HUES48 (cell line): ENCODE data around the gene COTL1.

Source experiments
- H3K27ac ChIP-seq: one replicate; pipeline ENCODE4 v1.7.0; 2013; ENCODE audit warnings: low read depth, low read length, inconsistent platforms
- H3K27me3 ChIP-seq: 2 replicates; pipeline ENCODE4 v1.6.1; 2013; ENCODE audit warnings: mild to moderate bottlenecking, low read length; ENCODE audit not compliant: control insufficient read depth, insufficient read depth
- H3K36me3 ChIP-seq: 2 replicates; pipeline ENCODE4 v1.6.1; 2013; ENCODE audit warnings: low read length; ENCODE audit not compliant: control insufficient read depth, insufficient read depth
- H3K4me1 ChIP-seq: 2 replicates; pipeline ENCODE4 v1.6.1; 2013; ENCODE audit warnings: mild to moderate bottlenecking, low read length; ENCODE audit not compliant: control insufficient read depth, insufficient read depth
- H3K4me3 ChIP-seq: 2 replicates; pipeline ENCODE4 v1.5.1; 2013; ENCODE audit warnings: mild to moderate bottlenecking, low read depth, low read length
- H3K9ac ChIP-seq: 2 replicates; pipeline ENCODE4 v1.6.1; 2013; ENCODE audit warnings: mild to moderate bottlenecking, low read depth, low read length, moderate library complexity
- H3K9me3 ChIP-seq: 2 replicates; pipeline ENCODE4 v1.6.1; 2013; ENCODE audit warnings: low read length; ENCODE audit not compliant: control insufficient read depth, insufficient read depth

COTL1 gene

DNA sequence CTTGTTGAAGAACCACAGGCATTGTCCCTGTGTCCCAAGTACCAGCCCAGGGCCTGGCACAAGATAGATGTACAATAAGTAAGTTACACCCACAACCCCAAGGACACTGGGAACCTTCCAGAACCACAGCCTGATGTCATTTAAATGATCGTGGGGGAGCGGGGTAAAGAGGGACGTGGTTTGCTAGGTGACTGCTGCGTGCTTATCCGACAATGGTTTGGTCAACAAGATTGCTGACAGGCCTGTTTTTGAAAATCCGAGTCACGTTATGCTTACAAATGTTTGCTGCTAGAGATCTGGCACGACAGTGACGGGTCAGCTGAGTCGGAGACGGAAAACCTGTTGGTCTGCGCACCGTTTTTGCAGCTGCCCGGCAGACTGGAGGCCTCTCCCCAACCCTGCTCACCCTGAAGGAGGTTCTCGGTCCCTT, 22.8 kb downstream of the COTL1 start:
- Histone ChIP-seq H3K4me1 (peaks cover 24% of the 10 kb centered on the region), H3K4me3 (no peak overlapping the region), H3K9ac (no peak overlapping the region), H3K27me3 (no peaks in the 10 kb centered on the region), H3K9me3 (no peaks in the 10 kb centered on the region), H3K36me3 (peaks cover 1% of the 10 kb centered on the region; the same call in 1 of the 2 replicates), H3K27ac (no peak overlapping the region)

GRCh38 chr16:84594725-84595038, 23.2 kb downstream of the COTL1 start:
- H3K27me3 ChIP-seq: no peaks in the 10 kb centered on the region
- no peak overlapping the region for H3K9ac ChIP-seq
- no peak overlapping the region for H3K4me3 ChIP-seq
- no peaks in the 10 kb centered on the region for H3K9me3 ChIP-seq
- H3K36me3 ChIP-seq: peaks cover 5% of the 10 kb centered on the region; the same call in 1 of the 2 replicates
- H3K27ac ChIP-seq: no peak overlapping the region
- H3K4me1 ChIP-seq: peaks cover 20% of the 10 kb centered on the region

GRCh38 chr16:84593825-84594724, 23.8 kb downstream of the COTL1 start:
- Histone ChIP-seq H3K27ac (no peak overlapping the region), H3K9ac (no peak overlapping the region), H3K9me3 (no peaks in the 10 kb centered on the region), H3K4me3 (no peak overlapping the region), H3K36me3 (peaks cover 11% of the 10 kb centered on the region), H3K4me1 (peaks cover 14% of the 10 kb centered on the region), H3K27me3 (no peaks in the 10 kb centered on the region)

DNA sequence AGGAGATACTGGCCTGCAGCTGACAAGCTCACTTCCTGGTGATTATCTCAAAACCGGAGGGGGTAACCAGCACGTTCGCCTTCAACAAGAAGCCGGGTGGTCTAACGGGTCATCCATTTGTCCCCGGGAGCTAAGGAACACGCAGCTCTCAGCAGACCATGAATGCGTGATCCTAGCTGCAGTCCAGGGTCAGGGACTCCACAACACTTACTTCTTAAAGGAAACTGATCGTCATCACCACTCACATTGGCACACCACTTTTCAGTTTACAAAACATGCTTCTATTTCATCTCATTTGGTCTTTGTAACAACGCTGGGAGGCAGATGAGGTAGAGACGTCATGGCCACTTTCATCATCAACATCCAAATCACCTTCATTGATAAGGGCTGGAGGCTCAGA, 25.2 kb downstream of the COTL1 start:
- peaks cover 7% of the 10 kb centered on the region for H3K4me1 ChIP-seq
- H3K4me3 ChIP-seq: no peak overlapping the region
- H3K9me3 ChIP-seq: no peaks in the 10 kb centered on the region
- no peaks in the 10 kb centered on the region for H3K27me3 ChIP-seq
- peaks cover 12% of the 10 kb centered on the region for H3K36me3 ChIP-seq
- no peak overlapping the region for H3K9ac ChIP-seq
- no peak overlapping the region for H3K27ac ChIP-seq

DNA sequence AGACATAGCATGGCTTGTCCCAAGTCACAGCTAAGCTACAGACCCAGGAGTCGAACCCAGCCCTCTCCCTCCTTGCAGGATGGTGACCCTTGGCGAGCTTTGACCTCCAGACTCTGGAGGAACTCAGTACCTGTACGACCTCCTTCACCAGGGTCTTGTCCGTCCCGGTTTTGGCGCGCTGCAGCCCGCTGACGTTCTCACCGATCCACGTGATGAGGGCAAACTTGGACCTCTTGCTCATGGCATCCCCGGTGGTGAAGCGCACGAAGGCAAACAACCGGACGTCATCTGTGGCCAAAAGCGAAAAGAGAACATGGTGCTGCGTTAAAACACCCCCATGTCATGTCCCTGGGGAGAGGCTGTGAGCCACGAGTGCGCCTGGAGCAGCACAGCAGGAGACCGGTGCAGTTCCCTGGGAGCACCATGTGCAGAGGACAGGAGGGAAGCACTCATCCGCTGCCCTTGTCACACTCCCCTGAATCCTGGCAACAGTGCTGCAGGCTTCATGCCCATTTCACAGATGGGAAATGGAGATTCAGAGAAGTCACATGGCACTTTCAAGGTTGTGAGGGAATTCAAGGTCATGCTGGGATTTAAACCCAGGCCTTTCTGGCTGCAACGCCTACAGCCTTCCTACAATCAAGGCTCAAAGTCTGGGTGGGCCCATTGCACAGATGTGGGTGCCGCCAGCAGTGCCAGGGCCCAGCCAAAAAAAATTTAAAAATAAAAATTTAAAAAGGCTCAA, 27.7 kb downstream of the COTL1 start:
- H3K9me3 ChIP-seq: no peaks in the 10 kb centered on the region
- H3K4me1 ChIP-seq: peaks cover 4% of the 10 kb centered on the region; the same call in 1 of the 2 replicates
- H3K9ac ChIP-seq: no peak overlapping the region
- no peak overlapping the region for H3K27ac ChIP-seq
- peaks cover 12% of the 10 kb centered on the region for H3K36me3 ChIP-seq
- no peaks in the 10 kb centered on the region for H3K27me3 ChIP-seq
- no peak overlapping the region for H3K4me3 ChIP-seq

DNA sequence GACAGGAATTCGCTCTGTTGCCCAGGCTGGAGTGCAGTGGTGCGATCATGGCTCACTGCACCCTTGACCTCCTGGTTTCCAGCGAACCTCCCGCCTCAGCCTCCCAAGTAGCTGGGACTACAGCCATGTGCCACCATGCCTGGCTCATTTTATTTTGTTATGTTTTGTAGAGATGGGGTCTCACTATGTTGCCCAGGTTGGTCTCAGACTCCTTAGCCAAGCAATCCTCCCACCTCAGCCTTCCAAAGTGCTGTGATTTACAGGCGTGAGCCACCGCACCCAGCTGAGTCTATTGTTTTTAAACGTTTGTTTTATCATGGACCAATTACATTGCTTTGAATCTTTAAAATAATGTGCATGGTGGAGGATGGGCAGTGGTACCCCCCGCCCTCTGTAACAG, 28.9 kb downstream of the COTL1 start:
- H3K9ac ChIP-seq: no peak overlapping the region
- 0 out of 2 replicates have a peak, but pooled peaks cover 4% of the 10 kb centered on the region for H3K4me1 ChIP-seq
- H3K27ac ChIP-seq: no peak overlapping the region
- H3K9me3 ChIP-seq: no peaks in the 10 kb centered on the region
- H3K4me3 ChIP-seq: no peak overlapping the region
- peaks cover 12% of the 10 kb centered on the region for H3K36me3 ChIP-seq
- H3K27me3 ChIP-seq: no peaks in the 10 kb centered on the region

- Histone ChIP-seq H3K9me3 (no peaks in the 10 kb centered on the region), H3K27ac (no peak overlapping the region), H3K9ac (no peak overlapping the region), H3K27me3 (no peaks in the 10 kb centered on the region), H3K4me1 (peaks cover 4% of the 10 kb centered on the region; the same call in 1 of the 2 replicates), H3K36me3 (peaks cover 12% of the 10 kb centered on the region), H3K4me3 (no peak overlapping the region)
These were observed 32.0 kb downstream of the COTL1 start for GRCh38 chr16:84585886-84586285.

DNA sequence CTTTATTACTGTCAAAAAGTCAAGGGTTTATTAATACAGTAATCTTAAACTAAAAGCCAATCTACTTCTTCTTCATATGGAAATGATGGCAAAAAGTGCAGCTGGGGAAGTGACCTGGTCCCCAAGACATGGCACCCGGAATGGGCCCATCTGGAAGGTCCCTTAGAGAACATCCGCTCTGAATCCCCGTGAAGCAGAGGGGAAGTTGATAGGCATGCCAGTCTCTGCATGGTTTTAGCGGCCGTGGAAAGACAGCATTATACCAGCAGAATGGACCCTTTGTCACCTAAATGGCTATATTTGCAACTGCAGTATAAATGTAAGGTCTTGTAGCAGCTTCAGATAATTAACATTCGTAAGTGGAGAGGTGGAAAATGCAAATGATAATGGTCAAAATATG, 32.4 kb downstream of the COTL1 start:
- peaks cover 12% of the 10 kb centered on the region for H3K36me3 ChIP-seq
- no peak overlapping the region for H3K9ac ChIP-seq
- no peak overlapping the region for H3K4me3 ChIP-seq
- peaks cover 4% of the 10 kb centered on the region; the same call in 1 of the 2 replicates for H3K4me1 ChIP-seq
- no peaks in the 10 kb centered on the region for H3K27me3 ChIP-seq
- no peaks in the 10 kb centered on the region for H3K9me3 ChIP-seq
- no peak overlapping the region for H3K27ac ChIP-seq

DNA sequence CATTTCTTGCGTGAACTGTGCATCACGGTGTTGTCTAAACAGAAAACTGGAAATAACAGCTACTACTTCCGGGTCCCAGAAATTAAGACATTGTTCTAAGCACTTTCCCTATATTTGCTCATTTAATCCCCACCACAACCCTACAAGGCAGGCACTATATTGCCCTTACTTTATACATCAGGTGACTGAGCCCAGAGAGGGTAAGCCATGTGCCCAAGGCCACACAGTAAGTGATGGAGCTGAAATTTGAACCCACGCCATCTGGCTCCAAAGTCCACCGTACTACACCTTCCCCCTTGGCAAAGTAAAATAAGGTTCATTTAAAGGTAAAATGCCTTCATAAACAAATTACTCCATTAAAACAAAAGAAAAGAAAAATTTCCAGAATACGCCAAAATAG, 33.2 kb downstream of the COTL1 start:
- peaks cover 7% of the 10 kb centered on the region for H3K36me3 ChIP-seq
- H3K4me3 ChIP-seq: no peak overlapping the region
- H3K4me1 ChIP-seq: peaks cover 4% of the 10 kb centered on the region; the same call in 1 of the 2 replicates
- H3K27me3 ChIP-seq: no peaks in the 10 kb centered on the region
- no peak overlapping the region for H3K27ac ChIP-seq
- H3K9ac ChIP-seq: no peak overlapping the region
- no peaks in the 10 kb centered on the region for H3K9me3 ChIP-seq

DNA sequence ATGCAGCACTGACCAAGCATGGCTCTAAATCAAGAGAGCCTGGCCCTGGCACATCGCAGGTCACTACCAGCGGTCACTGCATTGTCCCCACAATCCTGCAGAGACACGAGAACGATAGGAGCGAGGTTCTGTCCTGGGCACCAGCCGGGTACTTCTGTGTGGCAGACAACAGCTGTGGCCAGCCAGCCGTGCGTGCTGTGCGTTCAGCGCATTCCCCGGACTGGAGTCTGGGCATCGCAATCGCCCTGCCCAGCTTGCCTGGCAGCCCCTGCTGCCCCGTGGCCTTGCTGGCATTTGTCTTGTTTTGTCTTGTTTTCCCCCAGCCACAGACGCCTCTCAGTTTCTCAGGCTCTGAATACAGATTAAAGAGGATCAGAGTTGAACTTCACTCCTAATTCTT, 33.9 kb downstream of the COTL1 start:
- Histone ChIP-seq H3K27ac (no peak overlapping the region), H3K9ac (no peak overlapping the region), H3K27me3 (no peaks in the 10 kb centered on the region), H3K36me3 (peaks cover under 1% of the 10 kb centered on the region; the same call in 1 of the 2 replicates), H3K9me3 (no peaks in the 10 kb centered on the region), H3K4me1 (peaks cover 4% of the 10 kb centered on the region; the same call in 1 of the 2 replicates), H3K4me3 (no peak overlapping the region)

- H3K4me1 ChIP-seq: peaks cover 4% of the 10 kb centered on the region; the same call in 1 of the 2 replicates
- no peak overlapping the region for H3K4me3 ChIP-seq
- no peaks in the 10 kb centered on the region for H3K27me3 ChIP-seq
- no peak overlapping the region for H3K9ac ChIP-seq
- no peaks in the 10 kb centered on the region for H3K9me3 ChIP-seq
- H3K27ac ChIP-seq: no peak overlapping the region
- no peaks in the 10 kb centered on the region for H3K36me3 ChIP-seq
These were observed 34.8 kb downstream of the COTL1 start for GRCh38 chr16:84582958-84583516.
